Small intestine (tissue), 7 donors: Measurements from ENCODE around the gene SUGCT. TPM values are rescaled to one million over a fixed set of nuclear protein-coding genes. Genes with fewer than 3 reads are reported as not detected.
A peak's percentile ranks its signal among the peaks of the same experiment; 100 is the strongest.

Experiments used
- DNase-seq, 2 donors: peaks; one replicate each; pipeline versions ENCODE4 v3.0.0 to v3.0.0-alpha.2; 2013
- FAIRE-seq: peaks from 2 replicates; lab custom pipeline; 2012; peaks lifted over from hg19 to GRCh38; lab: Jason Lieb, UNC
- H3K27ac ChIP-seq, 3 donors: one replicate each; pipeline ENCODE4 v1.5.1; 2013; ENCODE audit warnings: low read length in 2 of 3, mild to moderate bottlenecking in 2 of 3, control low read depth in 1 of 3, inconsistent platforms in 1 of 3, low read depth in 1 of 3, moderate library complexity in 1 of 3
- H3K27me3 ChIP-seq, 3 donors: one replicate each; pipeline ENCODE4 v1.6.1; 2013; ENCODE audit warnings: low read length in 3 of 3, inconsistent platforms in 1 of 3; ENCODE audit not compliant: control insufficient read depth in 3 of 3, insufficient read depth in 3 of 3
- H3K36me3 ChIP-seq, 3 donors: one replicate each; pipeline ENCODE4 v1.6.1; 2013; ENCODE audit warnings: low read length in 3 of 3, inconsistent platforms in 1 of 3, low read depth in 1 of 3, mild to moderate bottlenecking in 1 of 3, moderate library complexity in 1 of 3; ENCODE audit not compliant: control insufficient read depth in 3 of 3, insufficient read depth in 2 of 3
- H3K4me1 ChIP-seq, 3 donors: one replicate each; pipeline ENCODE4 v1.6.1; 2013; ENCODE audit warnings: low read length in 2 of 3, inconsistent platforms in 1 of 3, low read depth in 1 of 3, mild to moderate bottlenecking in 1 of 3, moderate library complexity in 1 of 3; ENCODE audit not compliant: control insufficient read depth in 3 of 3, insufficient read depth in 2 of 3
- H3K4me3 ChIP-seq, 3 donors: one replicate each; pipeline ENCODE4 v1.5.1; 2013; ENCODE audit warnings: low read length in 3 of 3, control low read depth in 1 of 3, inconsistent platforms in 1 of 3, low read depth in 1 of 3, mild to moderate bottlenecking in 1 of 3, moderate library complexity in 1 of 3
- H3K9me3 ChIP-seq, 2 donors: one replicate each; pipeline ENCODE4 v1.6.1; 2013; ENCODE audit warnings: low read depth in 1 of 2, low read length in 1 of 2; ENCODE audit not compliant: control insufficient read depth in 2 of 2, insufficient read depth in 1 of 2
- WGBS, 3 donors: extraction: QIAGEN DNeasy Blood & Tissue Kit; methylation state at CpG; one replicate each; pipeline ENCODE4 v1.1.7; 2013; 5-methylcytosine and 5-hydroxymethylcytosine counted together
- polyA plus RNA-seq, 4 donors: library from polyadenylated mRNA; stranded (reverse) in 3 of 4; unstranded in 1 of 4; fragments of 200-250 nt in 3 of 4; fragments of 120-200 nt in 1 of 4; gene quantifications; one replicate each; pipeline versions ENCODE4 v1.2.1 to v1.2.3, GENCODE V29; 2013
- donor health status: healthy with polysubstance abuse.
- donor health status: control.
- donor health status: control.
- donor health status: Bipolar disorder and iron deficiency.
- donor health status: healthy.

Gene SUGCT
- polyA plus RNA-seq, 4 donors, result 0.54 to 26.9 (median 2.5) TPM

DNA sequence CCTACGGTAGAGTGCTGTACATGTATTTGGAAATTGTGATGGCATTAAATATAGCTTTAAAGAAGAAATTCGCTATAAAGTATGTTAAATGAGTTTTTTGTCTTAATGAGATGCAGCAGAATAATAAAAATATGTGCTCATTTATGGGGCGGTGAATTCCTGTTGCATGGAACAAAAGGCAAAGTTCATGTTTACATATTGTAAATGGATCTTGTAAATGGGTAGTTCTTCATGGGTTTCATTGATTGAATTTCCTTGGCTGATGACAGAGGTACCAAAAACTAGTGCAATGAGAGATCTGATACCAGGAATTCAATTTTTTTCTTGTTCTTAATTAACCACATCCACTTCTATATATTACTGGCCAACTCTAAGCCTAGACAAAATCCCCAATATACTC, 284.2 kb downstream of the SUGCT start:
- Histone ChIP-seq H3K4me3 (no peak overlapping the region), H3K27me3 (no peaks in the 10 kb centered on the region), H3K27ac (no peak overlapping the region), H3K4me1 (no peaks in the 10 kb centered on the region), H3K9me3 (no peaks in the 10 kb centered on the region), H3K36me3 (no peaks in the 10 kb centered on the region)
- 48 to 74% (median 62%) methylated on average over 3 of the region's 3 CpGs for WGBS, 3 donors
- DNase-seq (peak; percentile 21 to 27), FAIRE-seq (no peak)

DNA sequence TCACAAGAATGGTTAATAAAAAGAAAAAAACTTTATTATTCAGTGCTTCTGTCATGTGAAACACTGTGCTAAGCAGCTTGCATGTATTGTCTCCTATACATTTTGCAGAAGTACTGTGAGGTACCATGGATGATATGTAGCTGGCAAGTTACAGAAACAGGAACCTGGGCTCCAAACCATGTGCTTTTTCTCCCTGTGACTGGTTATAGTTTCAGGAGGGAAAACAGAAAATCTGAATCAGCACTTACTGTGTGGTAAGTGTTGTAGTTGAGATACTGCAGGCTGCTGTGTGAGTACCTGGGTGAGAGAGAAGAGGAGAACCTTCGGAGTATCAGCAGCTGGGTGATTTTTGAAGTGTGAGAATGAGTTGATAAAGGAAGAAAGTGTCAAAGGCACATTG, 285.0 kb downstream of the SUGCT start:
- no peaks in the 10 kb centered on the region for H3K36me3 ChIP-seq
- H3K27me3 ChIP-seq, result no peaks in the 10 kb centered on the region
- no peak overlapping the region for H3K4me3 ChIP-seq
- no peak for FAIRE-seq
- peak in 1 of 2 donors; percentile 7 for DNase-seq
- WGBS, 3 donors, result 0% methylated on average over 1 of the region's 1 CpG; no CpG with 5 or more reads in 1 of the 3 donors
- no peak overlapping the region for H3K27ac ChIP-seq
- no peaks in the 10 kb centered on the region for H3K9me3 ChIP-seq
- no peaks in the 10 kb centered on the region for H3K4me1 ChIP-seq

DNA sequence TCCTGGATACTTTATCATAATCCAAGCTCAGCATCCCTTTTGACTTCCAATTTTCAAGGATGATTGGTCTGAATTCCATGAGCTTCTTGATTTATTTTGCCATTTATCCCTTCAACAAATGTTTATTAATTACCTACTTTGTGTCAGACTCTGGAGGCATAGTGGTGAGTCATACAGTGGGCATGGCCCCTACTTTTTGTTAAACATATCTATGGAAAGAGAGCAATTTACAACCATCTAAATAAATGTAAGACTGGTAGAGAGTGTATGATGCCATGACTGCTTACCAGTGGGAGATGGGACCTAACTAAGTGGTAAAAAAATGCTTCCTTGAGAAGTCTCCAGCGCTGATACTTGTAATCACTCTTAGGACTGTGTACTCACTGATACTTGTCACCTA, 286.6 kb downstream of the SUGCT start:
- Histone ChIP-seq H3K27me3 (no peaks in the 10 kb centered on the region), H3K4me1 (no peaks in the 10 kb centered on the region), H3K27ac (no peak overlapping the region), H3K9me3 (no peaks in the 10 kb centered on the region), H3K4me3 (no peak overlapping the region), H3K36me3 (no peaks in the 10 kb centered on the region)
- no peak for DNase-seq
- FAIRE-seq, result no peak
- 94 to 100% (median 94%) methylated on average over 1 of the region's 1 CpG for WGBS, 3 donors

DNA sequence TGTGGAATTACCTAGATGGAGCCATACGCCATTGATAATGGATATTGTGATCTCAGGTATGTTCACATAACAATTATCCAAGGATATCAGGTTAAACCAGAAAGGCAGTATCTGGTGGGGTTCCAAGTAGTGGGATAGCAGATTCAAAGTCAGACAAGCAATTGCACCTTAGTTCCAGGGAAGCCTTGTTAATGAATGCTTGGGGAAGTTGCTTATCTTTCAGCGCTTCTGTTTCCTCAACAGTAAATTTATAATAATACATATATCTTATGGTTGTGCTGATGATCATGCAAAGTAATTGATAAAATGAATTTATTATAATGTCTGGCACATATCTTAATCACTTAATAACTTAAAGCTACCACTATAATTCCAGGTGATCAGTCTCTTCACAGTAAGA, 290.9 kb downstream of the SUGCT start:
- Histone ChIP-seq H3K9me3 (no peaks in the 10 kb centered on the region), H3K36me3 (no peaks in the 10 kb centered on the region), H3K27me3 (no peaks in the 10 kb centered on the region), H3K27ac (no peak overlapping the region), H3K4me3 (no peak overlapping the region), H3K4me1 (no peaks in the 10 kb centered on the region)
- WGBS, 3 donors, result 86 to 94% (median 90%) methylated on average over 2 of the region's 2 CpGs
- no peak for DNase-seq
- no peak for FAIRE-seq

DNA sequence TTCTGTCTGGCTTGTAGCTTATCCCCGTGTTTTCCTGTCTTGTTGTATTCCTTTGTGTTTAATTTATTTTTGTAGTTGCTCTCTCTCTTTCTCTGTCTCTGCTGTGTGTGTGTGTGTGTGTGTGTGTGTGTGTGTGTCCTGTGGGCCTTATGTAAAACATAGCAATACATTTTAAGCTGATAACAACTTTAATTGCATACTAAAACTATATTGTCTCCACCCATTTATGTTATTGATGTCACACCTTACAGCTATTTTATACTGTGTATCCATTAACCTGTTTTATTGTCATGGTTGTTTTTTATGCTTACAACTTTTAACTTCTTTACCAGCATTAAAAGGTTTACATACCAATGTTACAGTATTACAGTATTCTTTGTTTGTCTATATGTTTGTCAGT, 293.6 kb downstream of the SUGCT start:
- no peak overlapping the region for H3K27ac ChIP-seq
- H3K36me3 ChIP-seq, result no peaks in the 10 kb centered on the region
- no peaks in the 10 kb centered on the region for H3K9me3 ChIP-seq
- 21 to 52% (median 47%) methylated on average over 1 of the region's 1 CpG for WGBS, 3 donors
- no peak overlapping the region for H3K4me3 ChIP-seq
- DNase-seq, result peak; percentile 9 to 12
- H3K4me1 ChIP-seq, result no peaks in the 10 kb centered on the region
- no peak for FAIRE-seq
- H3K27me3 ChIP-seq, result no peaks in the 10 kb centered on the region

DNA sequence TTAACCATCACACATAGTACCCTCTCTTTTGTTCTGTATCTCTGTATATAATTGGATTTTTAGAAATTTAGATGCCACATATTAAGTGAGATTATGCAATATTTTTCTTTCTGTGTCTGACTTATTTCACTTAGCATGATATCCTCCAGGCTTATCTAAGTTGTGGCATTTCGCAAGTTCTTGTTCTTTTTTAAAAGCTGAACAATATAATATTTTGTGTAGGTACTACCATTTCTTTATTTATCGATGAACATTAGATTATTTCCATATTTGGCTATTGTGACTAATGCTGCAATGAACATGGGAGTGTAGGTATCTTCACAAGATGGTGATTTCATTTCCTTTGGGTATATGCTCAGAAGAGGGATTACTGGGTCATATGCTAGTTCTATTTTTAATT, 295.0 kb downstream of the SUGCT start:
- Histone ChIP-seq H3K27ac (no peak overlapping the region), H3K36me3 (no peaks in the 10 kb centered on the region), H3K4me3 (no peak overlapping the region), H3K4me1 (no peaks in the 10 kb centered on the region), H3K9me3 (no peaks in the 10 kb centered on the region), H3K27me3 (no peaks in the 10 kb centered on the region)
- WGBS, 3 donors, result 91 to 96% (median 95%) methylated on average over 2 of the region's 2 CpGs
- DNase-seq (no peak), FAIRE-seq (no peak)

DNA sequence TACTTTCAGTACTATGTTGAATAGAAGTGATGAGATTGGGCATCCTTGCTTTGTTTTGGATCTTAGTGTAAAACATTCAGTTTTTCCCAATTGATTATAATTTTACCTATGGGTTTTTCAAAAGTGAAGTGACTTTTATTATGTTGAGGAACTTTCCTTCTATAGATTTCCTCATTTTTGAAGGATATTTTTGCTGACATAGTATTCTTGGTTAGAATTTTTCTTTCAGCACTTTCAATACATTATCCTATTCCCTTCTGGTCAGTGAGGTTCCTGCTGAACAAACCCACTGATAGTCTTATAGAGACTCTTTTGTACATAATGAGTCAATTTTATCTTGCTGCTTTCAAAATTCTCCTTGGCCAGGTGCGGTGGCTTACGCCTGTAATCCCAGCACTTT, 297.2 kb downstream of the SUGCT start:
- Histone ChIP-seq H3K27ac (no peak overlapping the region), H3K4me1 (no peaks in the 10 kb centered on the region), H3K27me3 (no peaks in the 10 kb centered on the region), H3K36me3 (no peaks in the 10 kb centered on the region), H3K4me3 (no peak overlapping the region), H3K9me3 (no peaks in the 10 kb centered on the region)
- FAIRE-seq (no peak), DNase-seq (no peak)
- WGBS, 3 donors, result 95 to 98% (median 97%) methylated on average over 2 of the region's 2 CpGs

DNA sequence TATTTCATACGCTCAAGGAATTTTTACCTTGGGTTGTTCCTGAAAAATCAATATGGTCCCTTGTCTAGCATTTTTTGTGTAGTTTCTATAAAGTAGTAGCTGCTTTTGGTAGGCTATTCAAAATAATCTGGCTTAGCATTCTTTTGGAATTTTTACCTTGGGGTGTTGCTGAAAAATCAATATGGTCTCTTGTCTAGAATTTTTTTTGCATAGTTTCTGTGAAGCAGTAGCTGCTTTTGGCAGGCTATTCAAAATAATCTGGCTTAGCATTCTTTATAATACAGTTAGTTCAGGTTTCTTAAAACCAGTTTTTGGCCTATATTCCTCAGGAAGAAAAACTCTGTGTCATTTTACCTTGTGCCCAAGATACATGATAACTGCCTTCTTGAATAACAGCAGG, 301.9 kb downstream of the SUGCT start:
- Histone ChIP-seq H3K27me3 (no peaks in the 10 kb centered on the region), H3K4me3 (no peak overlapping the region), H3K27ac (no peak overlapping the region), H3K4me1 (no peaks in the 10 kb centered on the region), H3K9me3 (peaks cover 1 to 2% of the 10 kb centered on the region in 2 donors), H3K36me3 (no peaks in the 10 kb centered on the region)
- 90 to 100% (median 95%) methylated on average over 1 of the region's 1 CpG for WGBS, 3 donors
- no peak for FAIRE-seq
- DNase-seq, result no peak

DNA sequence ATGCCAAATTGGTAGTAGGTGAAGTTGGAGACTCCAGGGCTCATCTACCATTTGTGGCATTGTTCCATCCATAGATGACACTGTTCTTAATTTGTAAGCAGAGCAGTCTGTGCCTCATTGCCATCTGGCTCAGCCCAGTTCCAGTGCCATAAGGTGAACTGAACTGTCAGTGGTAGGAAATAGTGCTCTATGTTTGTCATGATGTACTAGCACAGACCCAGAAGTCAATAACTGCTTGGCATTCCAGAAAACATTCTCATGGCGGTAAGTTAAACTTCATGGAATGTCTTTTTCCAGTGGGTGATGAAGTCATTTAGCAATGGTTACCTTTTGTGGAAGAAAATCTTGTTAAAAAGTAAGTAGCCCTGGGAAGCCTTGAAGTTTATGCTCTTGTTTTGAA, 302.7 kb downstream of the SUGCT start:
- no peak for FAIRE-seq
- H3K4me3 ChIP-seq, result no peak overlapping the region
- no peaks in the 10 kb centered on the region for H3K27me3 ChIP-seq
- H3K36me3 ChIP-seq, result no peaks in the 10 kb centered on the region
- H3K9me3 ChIP-seq, result peaks cover 1 to 4% of the 10 kb centered on the region in 2 donors
- no peaks in the 10 kb centered on the region for H3K4me1 ChIP-seq
- DNase-seq, result no peak
- no peak overlapping the region for H3K27ac ChIP-seq
- WGBS, 3 donors, result 36 to 96% (median 50%) methylated on average over 1 of the region's 1 CpG
